HTR-8/SVneo (cell line): Measurements from ENCODE around the gene TNFSF13.

Experiments
- DNase-seq: peaks from one replicate; pipeline ENCODE4 v3.0.0; 2011; ENCODE audit warnings: low spot score, mixed read lengths; ENCODE audit not compliant: insufficient read length
- FAIRE-seq: peaks from 2 replicates; lab custom pipeline; 2011; peaks lifted over from hg19 to GRCh38; lab: Jason Lieb, UNC

TNFSF13 gene

GRCh38 chr17:7550344-7550743 is 8.2 kb upstream of the TNFSF13 start:
- DNase-seq, result no peak
- FAIRE-seq, result no peak

DNA sequence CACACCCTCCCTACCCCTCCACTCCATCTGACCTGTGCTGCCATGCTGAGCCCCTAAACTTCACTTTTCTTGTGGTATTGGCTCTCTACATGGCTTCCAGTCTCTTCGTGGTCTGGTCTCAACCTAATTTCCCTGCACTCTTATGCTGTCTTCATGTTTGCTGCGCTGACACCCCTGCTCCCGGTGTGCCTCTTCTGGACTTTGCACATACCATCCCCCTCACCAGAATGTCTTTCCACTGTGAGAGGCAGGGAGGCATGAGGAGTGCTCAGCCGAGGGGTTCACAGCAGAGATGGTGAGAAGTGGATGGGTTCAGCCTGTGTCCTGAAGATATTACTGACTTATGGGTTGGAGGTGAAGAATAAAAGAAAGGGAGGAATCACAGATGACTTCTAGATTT is 7.2 kb upstream of the TNFSF13 start:
- no peak for FAIRE-seq
- DNase-seq, result no peak

- DNase-seq (no peak), FAIRE-seq (no peak)
Observed at GRCh38 chr17:7552621-7553051, 5.9 kb upstream of the TNFSF13 start.

DNA sequence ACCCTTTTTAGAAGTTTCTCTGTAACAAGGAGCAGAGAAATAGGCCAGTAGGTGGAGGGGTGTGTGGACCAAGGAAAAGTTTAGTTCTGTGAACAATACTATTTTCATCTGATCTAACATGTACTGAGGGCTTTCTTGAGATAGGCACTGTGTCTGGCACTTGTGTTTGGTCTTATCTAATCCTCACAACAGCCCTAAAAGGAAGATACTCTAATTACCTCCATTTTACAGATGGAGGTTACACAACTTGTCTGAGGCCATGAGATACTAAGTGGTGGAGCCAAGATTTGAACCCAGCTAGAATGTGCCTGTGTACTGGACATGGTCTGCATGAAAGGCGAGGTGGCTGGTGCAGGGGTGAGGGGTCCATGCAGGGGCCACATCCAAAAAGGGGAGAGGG is 5.2 kb upstream of the TNFSF13 start:
- no peak for DNase-seq
- no peak for FAIRE-seq

GRCh38 chr17:7555320-7555948 is 3.1 kb upstream of the TNFSF13 start:
- no peak for DNase-seq
- FAIRE-seq, result no peak

- DNase-seq (no peak), FAIRE-seq (no peak)
Observed at GRCh38 chr17:7556627-7557026, 1.9 kb upstream of the TNFSF13 start.

GRCh38 chr17:7557147-7557764 is 1.3 kb upstream of the TNFSF13 start:
- no peak for DNase-seq
- no peak for FAIRE-seq

DNA sequence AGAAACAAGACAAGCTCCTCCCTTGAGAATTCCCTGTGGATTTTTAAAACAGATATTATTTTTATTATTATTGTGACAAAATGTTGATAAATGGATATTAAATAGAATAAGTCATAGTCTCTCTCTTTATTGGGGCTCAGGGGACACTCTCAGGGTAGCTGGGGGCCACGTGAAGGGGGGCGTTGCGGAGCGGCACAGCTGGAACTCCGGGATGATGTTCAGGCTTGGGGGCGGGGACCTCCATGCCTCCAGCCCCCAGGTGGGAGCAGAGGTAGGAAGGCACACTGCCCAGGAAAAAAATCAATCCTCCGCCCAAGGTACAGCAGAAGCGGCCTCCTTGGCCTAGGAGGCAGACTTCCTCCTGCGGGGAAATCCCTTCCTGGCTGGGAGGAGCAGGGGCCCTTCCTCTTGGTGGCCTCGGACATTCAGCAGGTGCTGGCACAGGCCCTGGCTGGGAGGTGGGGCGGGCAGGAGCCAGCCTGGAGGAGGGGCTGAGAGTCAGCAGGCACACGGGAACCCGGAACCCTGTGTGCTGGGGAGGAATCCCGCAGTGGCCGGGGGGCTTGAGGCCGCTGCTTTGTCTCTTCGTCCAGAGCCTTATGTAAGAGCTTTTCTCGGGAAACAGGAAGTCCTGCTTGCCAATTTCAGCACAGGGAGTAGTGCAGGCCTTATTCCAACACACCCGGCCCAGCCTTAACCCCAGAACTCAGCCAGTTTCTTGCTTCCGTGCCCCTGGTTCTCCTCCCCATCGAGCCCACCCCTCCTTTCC is 591 bp upstream of the TNFSF13 start:
- DNase-seq, result no peak
- FAIRE-seq, result no peak

DNA sequence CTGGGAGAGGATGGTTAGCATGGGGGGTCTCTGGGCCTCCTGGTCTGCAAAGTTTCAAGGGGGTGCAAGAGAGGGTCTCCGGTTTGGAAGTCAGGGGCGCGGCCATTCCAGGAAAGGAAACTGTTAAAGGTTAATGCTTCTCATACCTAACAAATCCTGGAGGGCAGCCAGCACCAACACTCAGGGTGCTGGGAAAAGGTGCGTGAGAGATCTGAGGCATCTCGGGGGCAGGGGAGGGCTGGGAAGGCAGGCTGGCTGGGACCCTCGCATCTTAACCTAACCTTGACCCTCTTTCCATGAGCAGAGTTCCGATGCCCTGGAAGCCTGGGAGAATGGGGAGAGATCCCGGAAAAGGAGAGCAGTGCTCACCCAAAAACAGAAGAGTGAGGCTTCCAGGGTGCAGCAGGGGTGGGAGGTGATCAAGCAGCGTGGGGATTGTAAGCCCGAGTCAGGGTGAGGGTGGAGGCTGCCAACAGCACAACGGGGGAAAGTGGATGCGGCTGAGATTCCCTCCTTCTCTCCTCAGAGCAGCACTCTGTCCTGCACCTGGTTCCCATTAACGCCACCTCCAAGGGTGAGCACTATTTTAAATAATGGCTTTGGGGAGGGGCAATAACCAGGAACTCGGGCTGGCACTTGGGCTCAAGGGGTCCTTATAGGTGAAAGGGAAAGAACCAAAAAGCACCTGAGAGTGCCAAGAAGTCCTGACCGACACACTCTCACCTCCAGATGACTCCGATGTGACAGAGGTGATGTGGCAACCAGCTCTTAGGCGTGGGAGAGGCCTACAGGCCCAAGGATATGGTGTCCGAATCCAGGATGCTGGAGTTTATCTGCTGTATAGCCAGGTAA is 996 bp downstream of the TNFSF13 start:
- DNase-seq (no peak), FAIRE-seq (no peak)

DNA sequence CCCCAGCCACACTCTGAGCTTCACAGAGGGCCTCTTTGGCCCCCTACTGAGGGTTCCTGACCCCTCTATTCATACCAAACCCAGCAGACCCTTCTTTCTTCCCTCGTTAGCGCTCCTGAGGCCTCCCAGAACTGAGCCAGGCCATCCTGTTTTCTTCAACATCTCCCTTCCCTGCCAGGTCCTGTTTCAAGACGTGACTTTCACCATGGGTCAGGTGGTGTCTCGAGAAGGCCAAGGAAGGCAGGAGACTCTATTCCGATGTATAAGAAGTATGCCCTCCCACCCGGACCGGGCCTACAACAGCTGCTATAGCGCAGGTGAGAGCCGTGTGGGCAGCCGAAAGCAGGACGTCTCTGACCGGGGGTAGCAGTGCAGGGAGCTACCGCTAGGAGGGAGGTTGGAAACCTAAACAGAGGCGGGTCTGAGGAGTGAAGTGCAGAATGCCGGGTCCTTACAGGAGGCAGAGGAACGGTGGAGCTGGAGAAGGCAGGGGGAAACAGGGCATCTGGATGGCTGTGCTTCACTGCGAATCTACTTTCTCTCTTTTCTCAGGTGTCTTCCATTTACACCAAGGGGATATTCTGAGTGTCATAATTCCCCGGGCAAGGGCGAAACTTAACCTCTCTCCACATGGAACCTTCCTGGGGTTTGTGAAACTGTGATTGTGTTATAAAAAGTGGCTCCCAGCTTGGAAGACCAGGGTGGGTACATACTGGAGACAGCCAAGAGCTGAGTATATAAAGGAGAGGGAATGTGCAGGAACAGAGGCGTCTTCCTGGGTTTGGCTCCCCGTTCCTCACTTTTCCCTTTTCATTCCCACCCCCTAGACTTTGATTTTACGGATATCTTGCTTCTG is 1.9 kb downstream of the TNFSF13 start:
- DNase-seq, result no peak
- peak; percentile 55 for FAIRE-seq

GRCh38 chr17:7561028-7561575 is 2.6 kb downstream of the TNFSF13 start:
- FAIRE-seq (peak; percentile 85), DNase-seq (peak; percentile 94)

DNA sequence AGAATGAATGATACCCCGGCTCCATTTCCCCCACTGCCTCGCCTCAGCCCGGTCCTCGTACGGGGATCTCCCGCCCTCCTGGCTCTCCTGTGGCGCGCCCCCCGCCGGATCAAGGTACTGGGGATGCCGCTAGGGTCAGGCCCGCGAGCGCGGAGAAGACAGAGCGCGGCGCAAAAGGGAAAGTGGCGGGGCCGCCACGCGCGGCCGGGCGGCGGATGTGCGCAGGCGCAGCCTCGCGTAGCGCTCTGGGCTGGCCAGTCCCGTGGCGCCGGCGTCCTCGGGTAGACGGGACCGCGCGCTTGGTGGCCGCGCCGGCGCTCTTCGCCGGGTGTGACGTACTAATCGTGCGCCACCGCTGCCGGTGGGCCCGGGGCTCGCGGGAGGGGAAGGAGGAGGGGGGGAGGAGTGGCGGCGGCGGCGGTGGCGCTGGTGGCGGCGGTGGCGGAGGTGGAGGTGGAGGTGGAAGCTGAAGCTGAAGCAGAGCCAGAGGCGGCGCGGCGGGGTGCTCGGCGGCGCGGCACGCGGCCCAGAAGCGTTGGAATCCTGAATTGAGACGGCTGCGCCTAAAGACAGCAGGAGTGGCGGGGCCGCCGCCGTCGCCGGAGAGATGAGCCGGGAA is 3.1 kb downstream of the TNFSF13 start, which contains the start of gene SENP3:
TSS of gene SENP3 (plus strand) at position 331 of the 619 bp plus-strand sequence. CDS start 1,158 bp downstream, outside the sequence.
- DNase-seq (peak; percentile 98), FAIRE-seq (peak; percentile 96)

DNA sequence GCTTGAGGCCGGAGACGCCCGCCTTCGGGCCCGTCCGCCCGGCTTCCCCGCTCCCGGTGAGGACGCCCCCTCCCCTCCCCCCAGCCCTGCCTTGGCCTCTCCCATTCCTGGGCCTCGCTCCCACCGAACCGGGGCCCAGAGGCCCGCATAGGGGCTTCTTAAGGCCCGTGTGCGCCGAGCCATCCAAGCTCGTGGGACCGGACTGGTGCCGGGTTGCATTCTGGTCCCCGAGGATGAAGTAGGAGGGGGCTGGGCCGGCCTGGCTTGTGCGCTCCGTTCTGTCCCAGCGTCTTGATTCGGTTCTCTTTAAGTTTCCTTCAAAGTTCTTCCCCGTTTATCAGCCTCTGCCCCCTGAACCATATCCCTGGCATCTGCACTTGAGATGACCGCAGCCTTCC is 3.7 kb downstream of the TNFSF13 start:
- DNase-seq, result no peak
- FAIRE-seq, result no peak

DNA sequence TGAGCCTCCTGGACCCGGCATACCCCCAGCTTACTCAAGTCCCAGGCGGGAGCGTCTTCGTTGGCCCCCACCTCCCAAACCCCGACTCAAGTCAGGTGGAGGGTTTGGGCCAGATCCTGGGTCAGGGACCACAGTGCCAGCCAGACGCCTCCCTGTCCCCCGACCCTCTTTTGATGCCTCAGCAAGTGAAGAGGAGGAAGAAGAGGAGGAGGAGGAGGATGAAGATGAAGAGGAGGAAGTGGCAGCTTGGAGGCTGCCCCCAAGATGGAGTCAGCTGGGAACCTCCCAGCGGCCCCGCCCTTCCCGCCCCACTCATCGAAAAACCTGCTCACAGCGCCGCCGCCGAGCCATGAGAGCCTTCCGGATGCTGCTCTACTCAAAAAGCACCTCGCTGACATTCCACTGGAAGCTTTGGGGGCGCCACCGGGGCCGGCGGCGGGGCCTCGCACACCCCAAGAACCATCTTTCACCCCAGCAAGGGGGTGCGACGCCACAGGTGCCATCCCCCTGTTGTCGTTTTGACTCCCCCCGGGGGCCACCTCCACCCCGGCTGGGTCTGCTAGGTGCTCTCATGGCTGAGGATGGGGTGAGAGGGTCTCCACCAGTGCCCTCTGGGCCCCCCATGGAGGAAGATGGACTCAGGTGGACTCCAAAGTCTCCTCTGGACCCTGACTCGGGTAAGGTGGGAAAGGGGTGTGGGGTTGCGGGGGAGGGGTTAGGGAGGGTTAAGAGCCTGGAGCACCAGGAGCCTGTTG is 4.7 kb downstream of the TNFSF13 start:
- DNase-seq (no peak), FAIRE-seq (no peak)

GRCh38 chr17:7569571-7569970 is 11.0 kb downstream of the TNFSF13 start:
- peak; percentile 48 for FAIRE-seq

DNA sequence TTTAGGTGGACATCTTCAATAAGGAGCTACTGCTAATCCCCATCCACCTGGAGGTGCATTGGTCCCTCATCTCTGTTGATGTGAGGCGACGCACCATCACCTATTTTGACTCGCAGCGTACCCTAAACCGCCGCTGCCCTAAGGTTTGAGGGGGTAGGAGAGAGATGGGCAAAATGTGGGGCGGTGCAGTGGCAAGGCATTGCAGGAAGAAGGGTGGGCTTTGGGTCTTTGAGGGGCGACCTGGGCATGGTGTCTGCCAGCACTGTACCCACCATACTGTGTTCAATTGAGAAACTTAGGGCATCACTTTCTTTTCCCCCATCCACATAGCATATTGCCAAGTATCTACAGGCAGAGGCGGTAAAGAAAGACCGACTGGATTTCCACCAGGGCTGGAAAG is 11.8 kb downstream of the TNFSF13 start:
- no peak for FAIRE-seq
- no peak for DNase-seq

More at GRCh38 chr17:7569571-7569970, 11.0 kb downstream of the TNFSF13 start:
- DNase-seq, result no peak

DNA sequence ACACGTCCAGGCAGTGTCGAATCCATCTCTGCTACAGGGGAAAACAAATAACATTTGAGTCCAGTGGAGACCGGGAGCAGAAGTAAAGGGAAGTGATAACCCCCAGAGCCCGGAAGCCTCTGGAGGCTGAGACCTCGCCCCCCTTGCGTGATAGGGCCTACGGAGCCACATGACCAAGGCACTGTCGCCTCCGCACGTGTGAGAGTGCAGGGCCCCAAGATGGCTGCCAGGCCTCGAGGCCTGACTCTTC is 13.7 kb downstream of the TNFSF13 start:
- no peak for DNase-seq
- peak; percentile 97 for FAIRE-seq

- DNase-seq (peak; percentile 99), FAIRE-seq (peak; percentile 13)
Observed at GRCh38 chr17:7572588-7573323, 14.2 kb downstream of the TNFSF13 start.
